Measurements from ENCODE around the gene RBM23.
"Not testable (repeated sequence)": the region's sequence is repeated elsewhere in the genome, so short reads cannot be mapped to it uniquely, and the experiment has no call there.

The RBM23 gene

GRCh38 chr14:22915886-22916521, 2.9 kb downstream of the RBM23 start:
- DNase-seq (ENCODE audit: low spot score), result no peak

- not testable (repeated sequence) for DNase-seq (ENCODE audit: low spot score)
Measured at GRCh38 chr14:22914836-22915235, 4.1 kb downstream of the RBM23 start.

GRCh38 chr14:22910916-22911315, 8.0 kb downstream of the RBM23 start:
- DNase-seq (ENCODE audit: low spot score), result no peak

- no peak for DNase-seq (ENCODE audit: low spot score)
Measured at GRCh38 chr14:22908601-22909000, 10.3 kb downstream of the RBM23 start.

GRCh38 chr14:22907429-22907828, 11.5 kb downstream of the RBM23 start:
- no peak for DNase-seq (ENCODE audit: low spot score)

GRCh38 chr14:22906073-22906472, 12.9 kb downstream of the RBM23 start:
- no peak for DNase-seq (ENCODE audit: low spot score)

GRCh38 chr14:22905627-22906026, 13.3 kb downstream of the RBM23 start:
- DNase-seq (ENCODE audit: low spot score), result no peak

GRCh38 chr14:22903742-22904087, 15.2 kb downstream of the RBM23 start:
- DNase-seq (ENCODE audit: low spot score), result no peak

- DNase-seq (ENCODE audit: low spot score), result no peak
Measured at GRCh38 chr14:22901799-22902198, 17.1 kb downstream of the RBM23 start.

GRCh38 chr14:22900081-22900799, 18.7 kb downstream of the RBM23 start:
- DNase-seq (ENCODE audit: low spot score), result peak; percentile 60

- no peak for DNase-seq (ENCODE audit: low spot score)
Measured at GRCh38 chr14:22898302-22899090, 20.5 kb downstream of the RBM23 start.

GRCh38 chr14:22897357-22897756, 21.6 kb downstream of the RBM23 start:
- no peak for DNase-seq (ENCODE audit: low spot score)

GRCh38 chr14:22896760-22897159, 22.2 kb downstream of the RBM23 start:
- no peak for DNase-seq (ENCODE audit: low spot score)

- no peak for DNase-seq (ENCODE audit: low spot score)
Measured at GRCh38 chr14:22896356-22896755, 22.6 kb downstream of the RBM23 start.

GRCh38 chr14:22895402-22895801, 23.5 kb downstream of the RBM23 start:
- no peak for DNase-seq (ENCODE audit: low spot score)

- no peak for DNase-seq (ENCODE audit: low spot score)
Measured at GRCh38 chr14:22893706-22894105, 25.2 kb downstream of the RBM23 start.

- no peak for DNase-seq (ENCODE audit: low spot score)
Measured at GRCh38 chr14:22892488-22892887, 26.5 kb downstream of the RBM23 start.

GRCh38 chr14:22890416-22890815, 28.5 kb downstream of the RBM23 start:
- no peak for DNase-seq (ENCODE audit: low spot score)

GRCh38 chr14:22888662-22889061, 30.3 kb downstream of the RBM23 start:
- no peak for DNase-seq (ENCODE audit: low spot score)

- DNase-seq (ENCODE audit: low spot score), result no peak
Measured at GRCh38 chr14:22887990-22888378, 31.0 kb downstream of the RBM23 start.

GRCh38 chr14:22887260-22887989, 31.5 kb downstream of the RBM23 start:
- no peak for DNase-seq (ENCODE audit: low spot score)

GRCh38 chr14:22886500-22887259, 32.3 kb downstream of the RBM23 start:
- no peak for DNase-seq (ENCODE audit: low spot score)
